GM12872 (cell line): ENCODE results near the gene PIK3R2.

Experiments
- CTCF ChIP-seq: IDR thresholded peaks from 3 replicates; pipeline ENCODE4 v1.5.1; 2011; ENCODE audit warnings: low read depth, mild to moderate bottlenecking, low read length, moderate library complexity; ENCODE audit not compliant: insufficient read depth

The PIK3R2 gene

GRCh38 chr19:18119717-18120105, 33.3 kb upstream of the PIK3R2 start:
- no peak for TF ChIP-seq CTCF

GRCh38 chr19:18120127-18120526, 32.8 kb upstream of the PIK3R2 start:
- TF ChIP-seq CTCF, result no peak

GRCh38 chr19:18121166-18121565, 31.8 kb upstream of the PIK3R2 start:
- TF ChIP-seq CTCF, result no peak

- no peak for TF ChIP-seq CTCF
Measured at GRCh38 chr19:18122424-18122823, 30.5 kb upstream of the PIK3R2 start.

GRCh38 chr19:18122860-18123795, 29.8 kb upstream of the PIK3R2 start:
- no peak for TF ChIP-seq CTCF

GRCh38 chr19:18123819-18124218, 29.1 kb upstream of the PIK3R2 start:
- TF ChIP-seq CTCF, result no peak

GRCh38 chr19:18126097-18126496, 26.9 kb upstream of the PIK3R2 start:
- TF ChIP-seq CTCF, result no peak
